Skin of body (tissue), 2 donors: Measurements from ENCODE around the gene TMEM52B. TPM values are rescaled to one million over a fixed set of nuclear protein-coding genes. Genes with fewer than 3 reads are reported as not detected.
"Not testable (repeated sequence)": the region's sequence is repeated elsewhere in the genome, so short reads cannot be mapped to it uniquely, and the experiment has no call there.

Source experiments
- DNase-seq: peaks from one replicate; lab custom pipeline; 2025; lab: John Stamatoyannopoulos, UW
- total RNA-seq: library from RNA; depleted of rRNA; stranded (reverse); fragments of >200 nt; gene quantifications from one replicate; pipeline ENCODE4 v1.2.3, GENCODE V29; 2014

The TMEM52B gene
- total RNA-seq, 1 donor from 2014 or later: 0.10 TPM

GRCh38 chr12:10211940-10212738, 33.3 kb downstream of the TMEM52B start:
- DNase-seq: peak; percentile 95

DNA sequence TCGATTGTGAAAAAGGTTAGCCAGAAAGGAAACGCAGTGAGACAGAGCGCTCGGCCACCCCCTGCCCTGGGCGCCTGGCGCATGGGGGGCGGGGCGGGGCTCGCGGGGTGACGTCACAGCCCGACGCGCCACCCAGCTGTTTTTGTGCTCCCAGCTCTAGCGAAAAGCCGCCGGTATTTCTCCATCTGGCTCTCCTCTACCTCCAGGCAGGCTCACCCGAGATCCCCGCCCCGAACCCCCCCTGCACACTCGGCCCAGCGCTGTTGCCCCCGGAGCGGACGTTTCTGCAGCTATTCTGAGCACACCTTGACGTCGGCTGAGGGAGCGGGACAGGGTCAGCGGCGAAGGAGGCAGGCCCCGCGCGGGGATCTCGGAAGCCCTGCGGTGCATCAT, 33.9 kb downstream of the TMEM52B start, which contains the start of gene GABARAPL1:
GABARAPL1 (plus strand) TSS at position 139 of the 393 bp plus-strand sequence; CDS start at position 392, 253 bp downstream.
- DNase-seq: peak; percentile 81

DNA sequence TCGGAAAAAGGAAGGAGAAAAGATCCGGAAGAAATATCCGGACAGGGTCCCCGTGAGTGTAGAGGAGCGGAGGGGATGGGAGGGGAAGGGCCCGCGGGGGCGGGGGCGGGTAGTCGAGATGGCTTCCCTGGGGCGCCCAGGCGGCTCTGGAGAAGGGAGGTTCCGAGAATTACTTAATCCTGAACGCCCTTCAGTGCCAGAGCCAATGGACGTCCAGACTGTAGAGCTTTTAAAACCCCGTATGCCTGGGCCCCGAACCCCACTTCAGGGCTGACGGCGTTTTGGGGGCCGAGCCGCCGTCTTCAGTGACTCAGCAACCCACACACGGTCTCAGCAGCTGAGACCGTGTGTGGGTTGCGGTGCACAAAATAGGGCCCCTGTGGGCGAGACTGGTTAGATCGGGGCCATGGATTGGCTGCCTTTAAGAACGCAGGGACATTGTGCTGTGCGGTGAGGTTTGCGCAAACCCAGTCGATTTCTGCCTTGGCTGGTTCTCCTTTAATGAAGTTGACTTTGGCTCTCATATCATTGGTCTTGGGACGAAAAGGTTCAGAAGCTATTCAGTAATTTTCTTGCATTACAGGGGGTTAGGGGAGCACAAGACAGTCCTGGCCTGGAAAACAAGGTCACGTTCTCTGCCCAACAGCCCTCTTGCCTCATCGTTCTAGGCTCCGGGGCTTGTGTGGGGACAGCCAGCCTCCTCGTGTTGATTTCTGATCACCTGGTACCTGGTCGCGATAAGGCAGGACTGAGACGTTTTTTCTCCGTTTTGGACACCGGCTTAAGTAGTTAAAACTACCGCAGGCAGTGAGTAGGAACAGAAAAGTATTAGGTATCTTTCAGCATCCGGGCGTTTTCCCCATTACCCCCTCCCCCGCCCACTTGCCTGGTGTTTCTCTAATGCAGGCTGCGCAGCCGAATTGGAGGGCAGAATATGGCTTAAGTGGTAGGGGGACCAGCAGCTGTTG, 34.6 kb downstream of the TMEM52B start:
- peak; percentile 44 for DNase-seq

GRCh38 chr12:10214136-10214894, 35.5 kb downstream of the TMEM52B start:
- no peak for DNase-seq

DNA sequence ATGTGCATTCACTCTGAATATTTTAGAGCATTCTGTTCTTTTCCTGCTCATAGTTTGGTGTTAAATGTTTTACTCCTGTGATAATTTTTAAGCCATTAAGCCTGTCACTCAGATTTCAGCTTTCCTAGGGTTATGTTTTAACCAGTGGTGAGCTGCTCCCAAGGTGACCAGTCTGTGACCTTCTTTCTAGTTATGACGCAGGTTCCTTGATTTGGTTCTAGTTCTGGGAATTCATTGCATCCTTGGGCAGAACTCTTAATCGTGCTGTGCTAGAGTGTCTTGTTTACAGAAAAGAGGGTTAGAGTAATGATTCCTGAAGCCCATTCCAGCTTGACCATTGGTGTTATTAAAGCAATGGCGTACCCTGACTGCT, 36.0 kb downstream of the TMEM52B start:
- DNase-seq: no peak

GRCh38 chr12:10215436-10215835, 36.6 kb downstream of the TMEM52B start:
- DNase-seq: no peak

DNA sequence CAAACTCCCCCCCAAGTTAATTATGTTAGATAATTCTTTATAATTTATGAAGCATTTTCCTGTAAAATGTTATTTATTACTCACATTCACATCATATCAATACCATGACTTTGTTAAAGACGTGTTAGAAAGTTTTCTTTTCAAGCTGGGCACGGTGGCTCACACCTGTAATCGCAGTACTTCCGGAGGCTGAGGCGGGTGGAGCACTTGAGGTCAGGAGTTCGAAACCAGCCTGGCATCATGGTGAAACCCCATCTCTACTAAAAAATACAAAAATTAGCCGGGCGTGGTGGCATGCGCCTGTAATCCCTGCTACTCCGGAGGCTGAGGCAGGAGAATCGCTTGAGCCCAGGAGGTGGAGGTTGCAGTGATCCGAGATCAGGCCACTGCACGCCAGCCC, 37.1 kb downstream of the TMEM52B start:
- DNase-seq: not testable (repeated sequence)

DNA sequence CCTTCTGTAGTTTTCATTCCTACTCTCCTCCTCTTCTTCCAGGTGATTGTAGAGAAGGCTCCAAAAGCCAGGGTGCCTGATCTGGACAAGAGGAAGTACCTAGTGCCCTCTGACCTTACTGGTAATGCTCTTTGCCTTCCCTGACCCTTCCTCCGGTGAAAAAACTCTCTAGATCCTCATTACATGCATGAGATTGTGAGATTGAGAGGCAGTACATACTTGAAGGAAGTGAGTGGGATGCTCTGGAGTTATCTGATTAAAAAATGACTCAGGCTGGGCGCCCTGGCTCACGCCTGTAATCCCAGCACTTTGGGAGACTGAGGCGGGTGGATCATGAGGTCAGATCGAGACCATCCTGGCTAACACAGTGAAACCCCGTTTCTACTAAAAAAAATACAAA, 39.2 kb downstream of the TMEM52B start:
- no peak for DNase-seq

DNA sequence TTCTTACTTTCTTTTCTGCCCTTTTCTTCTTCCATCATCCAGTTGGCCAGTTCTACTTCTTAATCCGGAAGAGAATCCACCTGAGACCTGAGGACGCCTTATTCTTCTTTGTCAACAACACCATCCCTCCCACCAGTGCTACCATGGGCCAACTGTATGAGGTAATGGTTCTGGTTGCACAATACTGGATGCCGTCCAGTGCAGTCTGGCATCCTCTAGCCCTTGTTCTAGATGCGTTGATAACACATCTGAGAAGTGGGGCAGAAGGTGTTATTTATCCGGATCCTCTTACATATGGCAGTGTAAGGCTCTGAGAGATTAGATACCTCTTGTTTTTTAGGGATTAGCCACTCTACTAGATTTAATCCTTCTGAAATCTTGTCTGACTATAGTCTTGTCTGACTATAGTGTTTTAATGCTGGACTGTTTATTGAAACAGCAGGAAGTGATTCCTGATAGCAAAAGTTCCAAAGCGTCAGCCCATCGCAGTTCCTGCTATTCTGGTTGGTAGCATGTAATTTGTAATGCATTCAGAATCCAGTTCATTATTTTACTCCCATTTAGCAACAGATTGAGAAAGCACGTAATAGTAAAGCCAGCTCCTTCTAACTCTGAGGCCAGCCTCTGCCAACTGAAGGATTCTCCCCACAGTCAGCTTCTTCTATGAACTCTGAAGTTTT, 41.7 kb downstream of the TMEM52B start:
- no peak for DNase-seq

- no peak for DNase-seq
These were observed 43.0 kb downstream of the TMEM52B start for GRCh38 chr12:10221846-10222245.

DNA sequence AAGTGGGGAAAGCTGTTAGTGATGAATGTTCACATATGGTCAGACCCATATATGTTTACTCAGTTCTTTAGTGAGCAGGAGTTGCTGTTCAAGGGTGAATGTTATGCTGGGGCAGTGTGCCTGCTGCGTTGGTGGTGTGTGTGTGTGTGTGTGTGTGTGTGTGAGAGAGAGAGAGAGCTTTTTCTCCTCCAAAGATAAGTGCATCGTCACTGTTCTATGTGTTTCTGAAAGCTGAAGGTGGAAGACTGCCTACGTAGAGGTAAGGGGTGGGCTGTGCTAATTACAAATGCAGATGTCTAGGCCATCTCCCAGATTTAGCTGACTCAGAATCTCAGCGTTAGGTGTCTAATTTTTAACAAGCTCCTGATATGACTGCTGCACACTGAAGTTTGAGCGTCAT, 44.4 kb downstream of the TMEM52B start:
- no peak for DNase-seq

- not testable (repeated sequence) for DNase-seq
These were observed 46.6 kb downstream of the TMEM52B start for GRCh38 chr12:10225426-10225825.

- DNase-seq: no peak
These were observed 47.3 kb downstream of the TMEM52B start for GRCh38 chr12:10226086-10226485.

DNA sequence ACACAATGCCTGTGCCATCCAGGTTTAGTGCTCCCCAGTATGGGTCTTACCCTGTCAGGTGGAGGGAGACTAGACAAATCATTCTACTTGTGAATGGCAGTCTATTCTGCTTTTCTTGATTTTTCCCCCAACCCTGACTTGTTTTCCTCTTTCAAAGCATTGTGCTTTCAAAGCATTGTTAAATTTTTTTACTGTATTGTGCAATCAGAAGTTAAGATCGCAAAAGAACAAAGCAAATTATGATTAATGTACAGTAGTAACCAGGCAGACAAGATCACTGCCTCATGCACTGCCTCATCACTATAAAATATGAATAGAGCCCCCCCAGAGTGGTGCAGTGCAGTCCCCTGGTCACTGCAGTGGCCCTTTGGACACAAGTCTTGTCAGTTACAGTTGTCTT, 47.9 kb downstream of the TMEM52B start:
- no peak for DNase-seq

GRCh38 chr12:10227648-10228047, 48.8 kb downstream of the TMEM52B start:
- DNase-seq: no peak

DNA sequence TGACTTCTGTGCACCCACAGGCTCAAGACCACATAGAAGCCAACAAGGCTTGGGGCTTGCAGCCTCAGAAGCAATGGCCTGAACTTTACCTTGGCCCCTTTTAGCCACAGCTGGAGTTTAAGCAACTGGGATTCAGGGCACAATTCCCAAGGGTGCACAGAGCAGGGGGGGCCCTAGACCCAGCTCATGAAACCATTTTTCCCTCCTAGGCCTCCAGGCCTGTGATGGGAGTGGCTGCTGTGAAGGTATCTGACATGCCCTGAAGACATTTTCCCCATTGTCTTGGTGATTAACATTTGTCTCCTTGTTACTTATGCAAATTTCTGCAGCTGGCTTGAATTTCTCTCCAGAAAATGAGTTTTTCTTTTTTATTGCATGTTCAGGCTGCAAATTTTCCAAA, 55.7 kb downstream of the TMEM52B start:
- no peak for DNase-seq

GRCh38 chr12:10235761-10236631, 57.2 kb downstream of the TMEM52B start:
- peak; percentile 19 for DNase-seq

DNA sequence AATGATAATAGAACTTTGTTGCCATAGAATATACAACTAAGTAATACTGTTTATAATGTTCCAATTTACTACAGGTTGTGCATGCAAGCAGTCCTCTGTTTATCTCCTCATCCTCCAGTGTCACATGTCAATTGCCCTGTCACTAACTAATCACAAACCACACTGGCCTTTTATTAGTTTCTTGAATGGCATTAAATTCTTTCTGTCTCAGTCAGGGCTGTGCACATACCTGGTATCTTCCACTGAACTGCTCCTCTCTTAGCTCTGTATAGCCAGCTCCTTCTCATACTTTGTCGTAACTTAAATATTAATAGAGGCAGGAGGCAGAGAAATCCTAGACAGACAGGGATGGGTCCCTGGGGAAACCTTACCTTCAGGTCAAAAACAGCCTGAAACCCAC, 57.9 kb downstream of the TMEM52B start:
- no peak for DNase-seq

GRCh38 chr12:10238526-10238925, 59.7 kb downstream of the TMEM52B start:
- no peak for DNase-seq

GRCh38 chr12:10241290-10241689, 62.5 kb downstream of the TMEM52B start:
- DNase-seq: no peak
